DOHH2 (cell line): ENCODE measurements around the gene GLRA3.

Experiments
- EZH2phosphoT487 ChIP-seq: fragments of 200-600 bp; sonication (generic); IDR thresholded peaks from 2 replicates; pipeline ENCODE4 v1.6.1; 2017; ENCODE audit warnings: borderline replicate concordance, mild to moderate bottlenecking, antibody characterized with exemption, low read length, moderate library complexity, mixed read lengths
- TF ChIP-seq, protein P1 (sequence below): fragments of 200-600 bp; sonication (generic); IDR thresholded peaks from one replicate; pipeline ENCODE4 v1.5.1; 2014; ENCODE audit warnings: antibody characterized with exemption, mild to moderate bottlenecking, low read depth, low read length; ENCODE audit not compliant: poor library complexity, severe bottlenecking

DNA sequence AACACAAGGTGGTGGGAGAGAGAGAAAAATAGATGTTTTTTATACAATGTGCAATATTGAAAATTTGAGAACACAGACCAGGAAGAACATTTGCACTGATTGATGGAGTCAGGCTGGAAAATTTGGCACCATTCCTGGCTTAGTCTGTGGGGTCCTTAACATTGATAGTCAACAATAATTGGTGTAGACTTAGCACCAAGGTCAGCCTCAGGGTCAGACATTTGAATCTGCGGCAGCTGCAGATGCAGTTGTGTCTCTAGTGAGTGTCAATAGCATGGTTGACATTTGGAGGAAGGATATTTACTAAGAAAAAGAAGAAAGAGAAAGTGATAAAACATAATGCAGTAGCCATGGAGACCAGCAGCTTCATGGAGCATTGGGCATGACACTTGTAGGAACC, 31.5 kb upstream of the GLRA3 start:
- TF ChIP-seq, protein P1, sequence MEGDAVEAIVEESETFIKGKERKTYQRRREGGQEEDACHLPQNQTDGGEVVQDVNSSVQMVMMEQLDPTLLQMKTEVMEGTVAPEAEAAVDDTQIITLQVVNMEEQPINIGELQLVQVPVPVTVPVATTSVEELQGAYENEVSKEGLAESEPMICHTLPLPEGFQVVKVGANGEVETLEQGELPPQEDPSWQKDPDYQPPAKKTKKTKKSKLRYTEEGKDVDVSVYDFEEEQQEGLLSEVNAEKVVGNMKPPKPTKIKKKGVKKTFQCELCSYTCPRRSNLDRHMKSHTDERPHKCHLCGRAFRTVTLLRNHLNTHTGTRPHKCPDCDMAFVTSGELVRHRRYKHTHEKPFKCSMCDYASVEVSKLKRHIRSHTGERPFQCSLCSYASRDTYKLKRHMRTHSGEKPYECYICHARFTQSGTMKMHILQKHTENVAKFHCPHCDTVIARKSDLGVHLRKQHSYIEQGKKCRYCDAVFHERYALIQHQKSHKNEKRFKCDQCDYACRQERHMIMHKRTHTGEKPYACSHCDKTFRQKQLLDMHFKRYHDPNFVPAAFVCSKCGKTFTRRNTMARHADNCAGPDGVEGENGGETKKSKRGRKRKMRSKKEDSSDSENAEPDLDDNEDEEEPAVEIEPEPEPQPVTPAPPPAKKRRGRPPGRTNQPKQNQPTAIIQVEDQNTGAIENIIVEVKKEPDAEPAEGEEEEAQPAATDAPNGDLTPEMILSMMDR: no peak
- TF ChIP-seq EZH2phosphoT487: no peak
